Naive thymus-derived CD4-positive, alpha-beta T cell (primary cell): ENCODE results near the gene INPP5B. TPM values are rescaled to one million over a fixed set of nuclear protein-coding genes. Genes with fewer than 3 reads are reported as not detected.
"Not testable (repeated sequence)": the region's sequence is repeated elsewhere in the genome, so short reads cannot be mapped to it uniquely, and the experiment has no call there.

Experiments used
- ATAC-seq: fragments of 150-1000 bp; cut with Tn5 transposase; 2 replicates; pipeline ENCODE4 v1.10.0; 2021; ENCODE audit warnings: mild to moderate bottlenecking, moderate library complexity
- CTCF ChIA-PET: fragments of 350-600 bp; sonication (Branson Sonifier 250); formaldehyde crosslinking; loops from one replicate; lab custom pipeline; 2021; ENCODE audit warnings: antibody characterized with exemption; lab: Charles Lee
- POLR2A ChIA-PET: fragments of 350-600 bp; sonication (Branson Sonifier 250); formaldehyde crosslinking; loops from one replicate; lab custom pipeline; 2021; ENCODE audit warnings: antibody characterized with exemption, inconsistent platforms; lab: Charles Lee
- DNase-seq, 9 donors: peaks; one replicate each; pipeline versions ENCODE4 v3.0.0 to v3.0.0-alpha.2; 2020 to 2022; ENCODE audit warnings: mixed read lengths in 1 of 9
- H3K27ac ChIP-seq: one replicate; pipeline ENCODE4 v1.7.0; 2013; ENCODE audit warnings: mild to moderate bottlenecking, low read depth, low read length, moderate library complexity
- H3K27me3 ChIP-seq, 2 donors: one replicate each; pipeline ENCODE4 v1.7.0; 2013; ENCODE audit warnings: low read length in 2 of 2, mild to moderate bottlenecking in 2 of 2, moderate library complexity in 2 of 2; ENCODE audit not compliant: control insufficient read depth in 2 of 2, insufficient read depth in 2 of 2
- H3K36me3 ChIP-seq, 3 experiments: 1 replicate in 2 of 3; 2 replicates in 1 of 3; pipeline ENCODE4 v1.7.0; 2013; ENCODE audit warnings: low read length in 3 of 3, mild to moderate bottlenecking in 3 of 3, moderate library complexity in 1 of 3; ENCODE audit not compliant: insufficient read depth in 3 of 3, control insufficient read depth in 2 of 3
- H3K4me1 ChIP-seq, 2 donors: one replicate each; pipeline ENCODE4 v1.7.0; 2013; ENCODE audit warnings: low read length in 2 of 2, mild to moderate bottlenecking in 2 of 2, moderate library complexity in 1 of 2; ENCODE audit not compliant: control insufficient read depth in 2 of 2, insufficient read depth in 2 of 2
- H3K4me3 ChIP-seq: 2 replicates; pipeline ENCODE4 v1.7.0; 2013; ENCODE audit warnings: mild to moderate bottlenecking, low read length
- H3K9me3 ChIP-seq, 3 experiments: 1 replicate in 2 of 3; 2 replicates in 1 of 3; pipeline ENCODE4 v1.7.0; 2013; ENCODE audit warnings: low read length in 3 of 3; ENCODE audit not compliant: control insufficient read depth in 2 of 3
- H3K27ac Mint-ChIP-seq, 9 donors: one replicate each; pipeline ENCODE4 v1.8.0; 2020 to 2022; ENCODE audit warnings: mixed read lengths in 9 of 9, mild to moderate bottlenecking in 8 of 9, moderate library complexity in 5 of 9, inconsistent platforms in 2 of 9
- H3K27me3 Mint-ChIP-seq, 5 donors: one replicate each; pipeline ENCODE4 v1.8.0; 2021 to 2022; ENCODE audit warnings: mixed read lengths in 5 of 5, mild to moderate bottlenecking in 1 of 5
- H3K36me3 Mint-ChIP-seq, 5 donors: one replicate each; pipeline ENCODE4 v1.8.0; 2020 to 2022; ENCODE audit warnings: mixed read lengths in 5 of 5, mild to moderate bottlenecking in 3 of 5, inconsistent platforms in 1 of 5
- H3K4me1 Mint-ChIP-seq, 7 donors: one replicate each; pipeline ENCODE4 v1.8.0; 2020 to 2022; ENCODE audit warnings: mixed read lengths in 7 of 7, mild to moderate bottlenecking in 3 of 7, inconsistent platforms in 1 of 7
- H3K4me3 Mint-ChIP-seq, 10 donors: one replicate each; pipeline ENCODE4 v1.8.0; 2020 to 2022; ENCODE audit warnings: mild to moderate bottlenecking in 10 of 10, mixed read lengths in 10 of 10, moderate library complexity in 6 of 10, inconsistent platforms in 2 of 10
- H3K9me3 Mint-ChIP-seq, 11 donors: one replicate each; pipeline ENCODE4 v1.8.0; 2020 to 2022; ENCODE audit warnings: mixed read lengths in 11 of 11, mild to moderate bottlenecking in 4 of 11, inconsistent platforms in 1 of 11, moderate library complexity in 1 of 11
- intact Hi-C, 2 donors: fragments of 100-400 bp; cut with micrococcal nuclease; formaldehyde crosslinking; loops; one replicate each; pipeline ENCODE4 v1.15.1; 2023
- polyA plus RNA-seq, 2 donors: library from polyadenylated mRNA; unstranded; fragments of 300-500 nt; fragmentation: Illumina TruSeq; gene quantifications; one replicate each; pipeline ENCODE4 v1.2.3, GENCODE V29; 2021
- total RNA-seq, 6 experiments: library from RNA in 5 of 6; stranded (reverse) in 5 of 6; gene quantifications; 1 replicate in 5 of 6; 2 replicates in 1 of 6; pipeline ENCODE4 v1.2.3 and lab custom pipeline; 2021 to 2026

The INPP5B gene
- total and polyA plus RNA-seq, 7 experiments from 2014 or later: 14.1 to 35.7 (median 28.0) TPM

DNA sequence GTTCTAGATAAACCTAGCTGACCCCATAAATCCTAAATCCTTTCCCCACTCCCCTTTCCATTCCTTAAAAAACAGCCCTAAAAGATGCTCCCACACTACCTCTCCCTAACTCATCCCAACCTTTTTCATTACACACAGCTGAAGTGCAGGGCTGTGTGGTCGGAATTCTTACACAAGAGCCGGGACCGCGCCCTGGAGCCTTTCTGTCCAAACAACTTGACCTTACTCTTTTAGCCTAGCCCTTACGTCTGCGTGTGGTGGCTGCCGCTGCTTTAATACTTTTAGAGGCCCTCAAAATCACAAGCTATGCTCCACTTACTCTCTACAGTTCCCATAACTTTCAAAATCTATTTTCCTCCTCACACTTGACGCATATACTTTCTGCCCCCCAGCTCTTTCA lies 36.0 kb downstream of the INPP5B start:
- H3K36me3 Mint-ChIP-seq: peaks cover 0 to 28% (median 11%) of the 10 kb centered on the region in 5 donors
- POLR2A ChIA-PET: not testable (repeated sequence)

DNA sequence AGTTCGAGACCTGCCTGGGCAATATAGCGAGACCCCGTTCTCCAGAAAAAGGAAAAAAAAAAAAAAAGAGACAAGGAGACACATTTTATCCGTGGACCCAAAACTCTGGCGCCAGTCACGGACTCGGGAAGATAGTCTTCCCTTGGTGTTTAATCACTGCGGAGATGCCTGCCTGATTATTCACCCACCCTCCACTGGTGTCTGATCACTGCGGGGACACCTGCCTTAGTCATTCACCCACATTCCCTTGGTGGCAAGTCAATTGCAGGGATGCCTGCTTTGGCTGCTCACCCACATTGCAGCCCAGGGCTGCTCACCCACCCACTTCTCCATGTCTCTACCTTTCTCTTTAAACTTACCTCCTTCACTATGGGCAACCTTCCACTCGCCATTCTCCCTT lies 38.3 kb downstream of the INPP5B start:
- ATAC-seq, POLR2A ChIA-PET, CTCF ChIA-PET, DNase-seq, H3K36me3 ChIP-seq, H3K27me3 Mint-ChIP-seq, H3K27ac Mint-ChIP-seq, H3K27ac ChIP-seq, intact Hi-C loops, H3K4me1 ChIP-seq, H3K4me3 Mint-ChIP-seq, H3K4me3 ChIP-seq, H3K27me3 ChIP-seq: not testable (repeated sequence)
- peaks cover 0 to 28% (median 11%) of the 10 kb centered on the region in 5 donors for H3K36me3 Mint-ChIP-seq
- H3K4me1 Mint-ChIP-seq: peaks cover 0 to 18% (median 4%) of the 10 kb centered on the region in 7 donors
- peaks cover 0 to 30% (median 9%) of the 10 kb centered on the region in 11 donors for H3K9me3 Mint-ChIP-seq
- H3K9me3 ChIP-seq: peaks cover 0 to 16% (median 0%) of the 10 kb centered on the region in 3 experiments

More for the DNA sequence above, 36.0 kb downstream of the INPP5B start:
- H3K36me3 ChIP-seq, H3K27me3 ChIP-seq, CTCF ChIA-PET, ATAC-seq, H3K4me3 ChIP-seq, H3K4me1 ChIP-seq, H3K27me3 Mint-ChIP-seq, DNase-seq, H3K4me3 Mint-ChIP-seq, intact Hi-C loops, H3K27ac ChIP-seq, H3K27ac Mint-ChIP-seq: not testable (repeated sequence)
- peaks cover 0 to 15% (median 0%) of the 10 kb centered on the region in 3 experiments for H3K9me3 ChIP-seq
- peaks cover 0 to 18% (median 4%) of the 10 kb centered on the region in 7 donors for H3K4me1 Mint-ChIP-seq
- peaks cover 0 to 30% (median 9%) of the 10 kb centered on the region in 11 donors for H3K9me3 Mint-ChIP-seq

DNA sequence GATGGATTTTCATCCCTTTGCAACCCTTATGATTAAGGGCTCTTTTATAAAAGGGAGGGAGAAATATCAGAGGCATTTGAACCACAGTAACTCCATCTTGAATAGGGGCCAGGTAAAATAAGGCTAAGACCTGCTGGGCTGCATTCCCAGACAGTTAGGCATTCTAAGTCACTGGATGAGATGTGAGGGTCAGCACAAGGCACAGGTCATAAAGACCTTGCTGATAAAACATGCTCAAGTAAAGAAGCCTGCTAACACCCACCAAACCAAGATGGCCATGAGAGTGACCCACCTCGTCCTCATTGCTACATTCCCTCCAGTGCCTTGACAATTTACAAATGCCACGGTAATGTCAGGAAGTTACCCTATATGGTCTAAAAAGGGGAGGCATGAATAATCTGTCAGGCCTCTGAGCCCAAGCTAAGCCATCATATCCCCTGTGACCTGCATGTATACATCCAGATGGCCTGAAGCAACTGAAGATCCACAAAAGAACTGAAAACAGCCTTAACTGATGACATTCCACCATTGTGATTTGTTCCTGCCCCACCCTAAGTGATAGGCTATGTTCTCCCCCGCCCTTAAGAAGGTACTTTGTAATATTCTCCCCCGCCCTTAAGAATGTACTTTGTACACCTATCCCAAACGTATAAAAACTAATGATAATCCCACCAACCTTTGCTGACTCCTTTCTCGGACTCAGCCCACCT lies 39.3 kb downstream of the INPP5B start:
- CTCF ChIA-PET, H3K27ac ChIP-seq, POLR2A ChIA-PET, H3K4me1 ChIP-seq, H3K4me3 ChIP-seq, H3K27me3 ChIP-seq, H3K36me3 ChIP-seq, H3K4me3 Mint-ChIP-seq, H3K27me3 Mint-ChIP-seq, intact Hi-C loops, ATAC-seq, DNase-seq: not testable (repeated sequence)
- H3K36me3 Mint-ChIP-seq: peaks cover 0 to 28% (median 11%) of the 10 kb centered on the region in 5 donors
- peak overlapping the region in 1 of 9 donors; percentile 63 for H3K27ac Mint-ChIP-seq
- peaks cover 0 to 16% (median 0%) of the 10 kb centered on the region in 3 experiments for H3K9me3 ChIP-seq
- H3K9me3 Mint-ChIP-seq: peaks cover 0 to 30% (median 9%) of the 10 kb centered on the region in 11 donors
- peaks cover 0 to 18% (median 4%) of the 10 kb centered on the region in 7 donors for H3K4me1 Mint-ChIP-seq

DNA sequence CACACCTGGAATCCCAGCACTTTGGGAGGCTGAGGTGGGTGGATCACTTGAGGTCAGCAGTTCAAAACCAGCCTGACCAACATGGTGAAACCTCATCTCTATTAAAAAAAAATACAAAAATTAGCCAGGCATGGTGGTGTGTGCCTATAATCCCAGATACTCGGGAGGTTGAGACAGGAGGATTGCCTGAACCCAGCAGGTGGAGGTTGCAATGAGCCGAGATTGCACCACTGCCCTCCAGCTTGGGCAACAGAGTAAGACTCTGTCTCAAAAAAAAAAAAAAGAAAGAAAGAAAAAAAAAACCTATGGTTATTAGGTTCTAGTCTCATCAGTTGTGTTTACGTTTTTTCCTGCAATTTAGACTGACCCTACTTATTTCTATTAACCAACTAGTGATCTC lies 40.3 kb downstream of the INPP5B start:
- H3K27ac Mint-ChIP-seq, ATAC-seq, H3K27me3 ChIP-seq, CTCF ChIA-PET, H3K4me1 ChIP-seq, H3K36me3 ChIP-seq, H3K4me3 ChIP-seq, intact Hi-C loops, DNase-seq, H3K4me3 Mint-ChIP-seq, H3K27ac ChIP-seq, POLR2A ChIA-PET, H3K27me3 Mint-ChIP-seq: not testable (repeated sequence)
- peaks cover 0 to 30% (median 9%) of the 10 kb centered on the region in 11 donors for H3K9me3 Mint-ChIP-seq
- H3K4me1 Mint-ChIP-seq: peaks cover 3 to 18% (median 7%) of the 10 kb centered on the region in 7 donors
- H3K9me3 ChIP-seq: peaks cover 0 to 16% (median 0%) of the 10 kb centered on the region in 3 experiments
- H3K36me3 Mint-ChIP-seq: peaks cover 3 to 30% (median 11%) of the 10 kb centered on the region in 5 donors

DNA sequence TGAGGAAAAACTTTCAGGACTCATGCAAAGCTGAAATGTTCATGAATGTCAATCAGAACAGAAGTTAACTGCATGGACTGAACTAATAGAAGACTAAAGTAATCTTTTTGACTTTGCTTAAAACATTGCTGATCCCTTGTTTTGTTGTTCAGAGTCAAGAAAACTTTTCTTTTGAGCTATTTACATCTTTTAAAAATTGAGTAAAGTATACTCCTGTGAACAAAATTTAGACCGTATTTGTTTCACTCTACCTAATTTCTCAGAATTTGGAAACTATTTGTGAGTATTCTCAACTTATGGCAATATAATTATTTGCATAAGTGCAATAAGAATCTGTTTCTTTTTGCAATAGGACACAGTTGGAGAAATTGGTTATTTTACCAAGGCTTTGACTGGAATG lies 41.1 kb downstream of the INPP5B start:
- ATAC-seq (no peak), DNase-seq (no peak)
- Mint-ChIP-seq H3K27ac (no peak overlapping the region), H3K9me3 (peaks cover 0 to 30% (median 9%) of the 10 kb centered on the region in 11 donors), H3K4me1 (peaks cover 4 to 24% (median 10%) of the 10 kb centered on the region in 7 donors), H3K27me3 (no peaks in the 10 kb centered on the region), H3K36me3 (peaks cover 9 to 30% (median 14%) of the 10 kb centered on the region in 5 donors), H3K4me3 (no peak overlapping the region)
- Histone ChIP-seq H3K4me1 (no peaks in the 10 kb centered on the region), H3K36me3 (no peaks in the 10 kb centered on the region), H3K27ac (no peak overlapping the region), H3K4me3 (no peak overlapping the region), H3K9me3 (peaks cover 0 to 16% (median 0%) of the 10 kb centered on the region in 3 experiments), H3K27me3 (no peaks in the 10 kb centered on the region)
- POLR2A ChIA-PET: interaction anchor here (0.6 kb wide), 1 partner anchor 1196 kb away, joined by 4 read pairs; no protein-coding TSS in a partner anchor
- intact Hi-C loops: no loop called here
- CTCF ChIA-PET: interaction anchor here (0.6 kb wide), 1 partner anchor 25 kb away, joined by 3 read pairs; no protein-coding TSS in a partner anchor

DNA sequence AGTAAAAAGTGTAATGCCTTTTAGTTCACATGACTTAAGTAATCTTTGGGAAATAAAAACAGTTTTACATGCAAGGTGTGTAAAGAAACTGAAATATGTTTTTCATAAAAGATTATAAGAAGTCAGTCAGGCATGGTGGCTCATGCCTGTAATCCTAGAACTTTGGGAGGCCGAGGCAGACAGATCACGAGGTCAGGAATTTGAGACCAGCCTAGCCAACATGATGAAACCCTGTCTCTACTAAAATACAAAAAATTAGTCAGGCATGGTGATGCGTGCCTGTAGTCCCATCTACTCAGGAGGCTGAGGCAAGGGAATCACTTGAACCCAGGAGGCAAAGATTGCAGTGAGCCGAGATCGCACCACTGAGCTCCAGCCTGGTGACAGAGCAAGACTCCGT lies 42.9 kb downstream of the INPP5B start:
- H3K4me1 ChIP-seq, POLR2A ChIA-PET, CTCF ChIA-PET, H3K4me3 Mint-ChIP-seq, ATAC-seq, H3K36me3 ChIP-seq, H3K27me3 Mint-ChIP-seq, intact Hi-C loops, H3K27me3 ChIP-seq, H3K27ac Mint-ChIP-seq, H3K4me3 ChIP-seq, H3K27ac ChIP-seq, DNase-seq: not testable (repeated sequence)
- H3K9me3 ChIP-seq: peaks cover 0 to 16% (median 0%) of the 10 kb centered on the region in 3 experiments
- H3K4me1 Mint-ChIP-seq: peaks cover 4 to 18% (median 10%) of the 10 kb centered on the region in 7 donors
- H3K9me3 Mint-ChIP-seq: peaks cover 0 to 27% (median 8%) of the 10 kb centered on the region in 11 donors
- H3K36me3 Mint-ChIP-seq: peaks cover 9 to 23% (median 14%) of the 10 kb centered on the region in 5 donors
